H1 (cell line): Measurements from ENCODE around the gene PRKRIP1.

Experiments
- CBX5 ChIP-seq: fragments of 300-800, 300-1000 bp; sonication (generic); IDR thresholded peaks from 2 replicates; pipeline ENCODE4 v1.7.1; 2016; ENCODE audit warnings: antibody characterized with exemption, low read length, low read depth
- CREB1 ChIP-seq: IDR thresholded peaks from 2 replicates; pipeline ENCODE4 v1.6.1; 2012; ENCODE audit warnings: inconsistent platforms
- CTCF ChIP-seq, 3 experiments: IDR thresholded peaks; 1 replicate in 2 of 3; 2 replicates in 1 of 3; pipeline versions ENCODE4 v1.5.1 to v1.6.1; 2011; ENCODE audit warnings: low read length in 3 of 3, mild to moderate bottlenecking in 3 of 3, inconsistent platforms in 2 of 3, low read depth in 1 of 3, moderate library complexity in 1 of 3; ENCODE audit not compliant: insufficient read depth in 1 of 3; ENCODE audit errors: control extremely low read depth in 1 of 3
- EP300 ChIP-seq, 2 experiments: IDR thresholded peaks; 1 replicate in 1 of 2; 2 replicates in 1 of 2; pipeline ENCODE4 v1.6.1; 2011 to 2012; ENCODE audit warnings: low read depth in 2 of 2, low read length in 2 of 2, mild to moderate bottlenecking in 2 of 2, borderline replicate concordance in 1 of 2, inconsistent platforms in 1 of 2, moderate library complexity in 1 of 2
- EZH2 ChIP-seq: fragments of 200-600 bp; sonication (generic); IDR thresholded peaks from 2 replicates; pipeline ENCODE4 v1.7.1; 2012; ENCODE audit warnings: low read depth, mild to moderate bottlenecking, moderate library complexity, low read length, inconsistent platforms; ENCODE audit not compliant: severe bottlenecking
- HDAC2 ChIP-seq, 2 experiments: fragments of 300-600 bp in 1 of 2; sonication (generic) in 1 of 2; IDR thresholded peaks; 2 replicates each; pipeline ENCODE4 v1.6.1; 2011 to 2012; ENCODE audit warnings: low read depth in 2 of 2, low read length in 2 of 2, mild to moderate bottlenecking in 2 of 2, moderate library complexity in 2 of 2, borderline replicate concordance in 1 of 2, inconsistent platforms in 1 of 2
- JUN ChIP-seq: IDR thresholded peaks from 2 replicates; pipeline ENCODE4 v1.6.1; 2011; ENCODE audit warnings: low read depth, mild to moderate bottlenecking, improper control_type of control experiment, low read length
- PHF8 ChIP-seq: fragments of 200-600 bp; sonication (generic); conservative IDR thresholded peaks from 2 replicates; pipeline ENCODE4 v1.7.1; 2012; ENCODE audit warnings: low read depth, mild to moderate bottlenecking, inconsistent platforms, low read length, moderate library complexity
- POLR2A ChIP-seq, 2 experiments: IDR thresholded peaks; 1 replicate in 1 of 2; 2 replicates in 1 of 2; pipeline ENCODE4 v1.6.1; 2011; ENCODE audit warnings: low read depth in 2 of 2, low read length in 2 of 2, mild to moderate bottlenecking in 2 of 2; ENCODE audit errors: control extremely low read depth in 1 of 2
- RAD21 ChIP-seq, 2 experiments: IDR thresholded peaks in 1 of 2; conservative IDR thresholded peaks in 1 of 2; 2 replicates each; pipeline ENCODE4 v1.6.1; 2011; ENCODE audit warnings: low read depth in 2 of 2, low read length in 2 of 2, improper control_type of control experiment in 1 of 2, inconsistent platforms in 1 of 2, mild to moderate bottlenecking in 1 of 2, moderate library complexity in 1 of 2
- TAF1 ChIP-seq: IDR thresholded peaks from 2 replicates; pipeline ENCODE4 v1.6.1; 2011; ENCODE audit warnings: mild to moderate bottlenecking, low read depth, low read length
- ZNF274 ChIP-seq: IDR thresholded peaks from 2 replicates; pipeline ENCODE4 v1.7.0; 2012; ENCODE audit warnings: low read length, borderline replicate concordance; ENCODE audit errors: extremely low read depth
- TF ChIP-seq, protein P1 (sequence below): IDR thresholded peaks from 2 replicates; pipeline ENCODE4 v1.6.1; 2012; ENCODE audit warnings: low read length, inconsistent platforms

GRCh38 chr7:102451371-102452054 lies 55.4 kb downstream of the PRKRIP1 start:
- TF ChIP-seq PHF8 (no peak), JUN (no peak), CTCF (IDR thresholded peaks at IDR 0.05; ENCODE audit: control extremely low read depth in 1 of 3, insufficient read depth in 1 of 3, low read depth in 1 of 3, low read length in 3 of 3) (no peak), CBX5 (no peak), EZH2 (no peak), EP300 (IDR thresholded peaks at IDR 0.05; ENCODE audit: borderline replicate concordance in 1 of 2, low read depth in 2 of 2, low read length in 2 of 2) (no peak), HDAC2 (IDR thresholded peaks at IDR 0.05; ENCODE audit: borderline replicate concordance in 1 of 2, low read depth in 2 of 2, low read length in 2 of 2) (no peak), CREB1 (no peak), RAD21 (IDR thresholded peaks at IDR 0.05 in 1 of 2, conservative IDR thresholded peaks at IDR 0.05 in 1 of 2; ENCODE audit: low read depth in 2 of 2, low read length in 2 of 2) (no peak), POLR2A (IDR thresholded peaks at IDR 0.05; ENCODE audit: control extremely low read depth in 1 of 2, low read depth in 2 of 2, low read length in 2 of 2) (no peak), ZNF274 (no peak), TAF1 (no peak)
- TF ChIP-seq, protein P1, sequence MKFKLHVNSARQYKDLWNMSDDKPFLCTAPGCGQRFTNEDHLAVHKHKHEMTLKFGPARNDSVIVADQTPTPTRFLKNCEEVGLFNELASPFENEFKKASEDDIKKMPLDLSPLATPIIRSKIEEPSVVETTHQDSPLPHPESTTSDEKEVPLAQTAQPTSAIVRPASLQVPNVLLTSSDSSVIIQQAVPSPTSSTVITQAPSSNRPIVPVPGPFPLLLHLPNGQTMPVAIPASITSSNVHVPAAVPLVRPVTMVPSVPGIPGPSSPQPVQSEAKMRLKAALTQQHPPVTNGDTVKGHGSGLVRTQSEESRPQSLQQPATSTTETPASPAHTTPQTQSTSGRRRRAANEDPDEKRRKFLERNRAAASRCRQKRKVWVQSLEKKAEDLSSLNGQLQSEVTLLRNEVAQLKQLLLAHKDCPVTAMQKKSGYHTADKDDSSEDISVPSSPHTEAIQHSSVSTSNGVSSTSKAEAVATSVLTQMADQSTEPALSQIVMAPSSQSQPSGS: no peak
